Activated CD4-positive, CD25-positive, alpha-beta regulatory T cell treated with anti-CD3 and anti-CD28 coated beads, Interleukin-2, amount 50 U/mL, for 24 hours (primary cell): Measurements from ENCODE around the gene NECTIN1.

Source experiments
- ATAC-seq, 2 donors: fragments of 150-1000 bp; cut with Tn5 transposase; one replicate each; pipeline ENCODE4 v1.10.0; 2021; ENCODE audit warnings: mild to moderate bottlenecking in 1 of 2, moderate library complexity in 1 of 2

The NECTIN1 gene

GRCh38 chr11:119728651-119729580 is at the start of gene NECTIN1:
NECTIN1 (minus strand) TSS chr11:119729200; CDS start chr11:119728553, 647 bp downstream.
- ATAC-seq, result peak; percentile 90 to 91

DNA sequence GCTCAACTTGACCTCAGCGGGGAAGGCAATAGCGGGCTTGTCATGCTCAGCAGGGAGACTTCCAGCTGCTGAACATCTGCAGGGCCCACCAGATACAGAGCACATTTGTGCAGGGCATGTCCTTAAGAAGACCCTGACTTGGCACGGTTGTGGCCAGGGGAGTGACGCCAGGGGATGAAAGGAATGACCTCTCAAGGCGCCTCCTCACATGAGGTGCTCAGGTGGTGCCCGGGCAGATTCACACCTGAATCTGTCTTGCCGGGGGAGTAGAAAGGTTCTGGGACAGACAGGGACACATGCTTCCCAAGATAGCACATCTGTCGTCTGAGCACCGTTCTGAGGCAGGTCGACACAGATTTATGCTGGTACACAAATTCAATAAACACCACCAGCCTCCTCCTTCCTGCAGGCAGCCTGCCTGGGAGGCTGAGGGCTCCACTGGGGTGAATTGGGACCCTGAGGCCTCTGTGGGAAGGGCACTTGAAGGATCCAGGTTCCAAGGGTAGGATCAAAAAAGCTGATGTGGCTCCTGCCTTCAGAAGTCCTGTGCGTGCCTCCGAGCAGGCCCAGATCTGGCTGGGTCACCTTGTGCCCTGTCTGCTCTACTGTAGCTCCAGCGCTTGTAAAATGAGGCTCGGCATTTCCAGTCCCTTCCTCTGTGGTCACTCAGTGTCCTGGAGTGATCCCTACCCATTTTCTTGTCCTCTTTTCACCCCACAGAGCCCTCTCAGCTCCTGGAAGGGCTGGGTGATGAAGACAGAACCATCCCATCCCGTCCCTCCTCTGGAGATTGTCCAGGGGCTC is 49.6 kb upstream of the NECTIN1 start:
- no peak for ATAC-seq

- ATAC-seq, result no peak
Observed at GRCh38 chr11:119777940-119778339, 48.9 kb upstream of the NECTIN1 start.

DNA sequence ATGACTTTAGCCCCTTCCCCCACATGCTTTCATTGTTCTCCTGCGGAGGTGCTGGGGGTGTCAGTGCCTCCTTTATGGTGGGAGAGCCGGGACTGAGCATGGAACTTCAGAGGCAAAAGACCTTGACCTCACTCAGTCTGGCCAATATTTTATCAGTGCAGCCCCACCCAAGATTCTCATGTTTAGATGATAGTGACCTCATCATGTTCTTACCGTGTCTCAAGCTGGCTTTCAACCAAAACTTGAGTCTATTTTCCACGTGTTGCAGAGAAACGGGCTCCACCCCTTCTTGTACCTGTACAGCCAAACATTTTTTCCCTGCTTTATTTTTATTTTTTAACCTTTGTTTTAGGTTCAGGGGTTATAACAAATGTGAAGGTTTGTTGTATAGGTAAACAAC is 47.7 kb upstream of the NECTIN1 start:
- no peak for ATAC-seq

- no peak for ATAC-seq
Observed at GRCh38 chr11:119776031-119776636, 47.1 kb upstream of the NECTIN1 start.

- ATAC-seq, result no peak
Observed at GRCh38 chr11:119774172-119774763, 45.3 kb upstream of the NECTIN1 start.

DNA sequence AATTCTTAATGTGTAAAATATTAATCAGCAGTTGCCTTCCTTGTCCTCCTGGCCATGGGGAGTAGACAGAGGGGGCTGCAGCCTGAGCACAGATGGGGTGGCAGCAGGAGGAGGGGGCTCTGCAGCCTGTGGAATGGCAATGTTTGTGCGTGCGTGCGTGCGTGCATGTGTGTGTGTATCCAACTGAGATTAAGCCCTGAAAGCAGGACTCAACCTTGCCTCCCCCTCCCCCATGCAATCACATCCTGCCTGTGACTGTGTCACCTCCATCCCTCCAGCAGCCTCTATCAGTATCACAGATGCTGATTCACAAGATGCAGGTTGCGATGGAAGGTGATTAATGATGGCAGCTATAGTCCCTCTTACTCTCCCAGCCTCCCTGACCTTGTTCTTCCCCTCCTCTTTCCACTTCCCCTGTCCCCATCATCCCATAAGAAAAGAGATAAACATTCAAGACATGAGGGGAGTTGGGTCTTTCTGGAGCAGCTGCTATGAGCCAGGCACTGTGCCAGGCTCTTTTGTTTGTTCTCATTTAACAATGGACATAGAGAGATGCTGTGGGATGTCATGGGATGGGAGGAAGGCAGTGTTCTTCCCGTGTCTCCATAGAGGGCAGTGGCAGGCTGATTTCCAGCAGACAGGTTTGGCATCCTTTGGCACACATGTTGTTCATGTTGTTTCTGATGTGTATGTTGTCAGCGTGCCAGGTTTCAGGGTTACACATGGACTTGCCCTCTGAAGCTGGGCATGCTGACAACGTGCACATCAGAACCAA is 43.8 kb upstream of the NECTIN1 start:
- ATAC-seq, result no peak

- no peak for ATAC-seq
Observed at GRCh38 chr11:119772076-119772475, 43.1 kb upstream of the NECTIN1 start.

DNA sequence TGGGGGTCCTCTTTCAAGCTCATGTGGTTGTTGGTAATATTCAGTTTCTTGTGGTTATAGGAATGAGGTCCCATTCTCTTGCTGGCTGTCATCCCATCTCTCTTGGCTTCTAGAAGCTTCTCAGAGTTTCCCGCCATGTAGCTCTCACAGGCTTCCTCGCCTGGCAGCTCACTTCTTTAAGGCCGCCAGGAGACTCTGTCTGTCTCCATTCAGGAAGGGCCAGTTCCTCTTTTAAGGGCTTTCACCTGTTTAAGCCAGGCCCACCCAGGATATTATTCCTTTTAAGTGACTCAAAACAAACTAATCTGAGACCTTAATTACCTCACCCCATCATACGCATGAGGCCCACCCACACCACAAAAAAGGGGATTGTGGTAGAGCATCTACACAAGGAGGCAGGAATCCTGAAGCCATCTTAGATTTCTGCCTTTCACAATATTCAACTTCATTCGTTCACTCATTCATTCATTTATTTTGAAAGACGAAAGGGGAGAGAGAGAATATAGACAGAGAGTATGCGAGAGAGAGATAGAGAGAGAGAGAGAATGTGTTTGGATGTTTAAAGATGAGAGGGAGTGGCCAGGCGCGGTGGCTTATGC is 42.3 kb upstream of the NECTIN1 start:
- no peak for ATAC-seq

DNA sequence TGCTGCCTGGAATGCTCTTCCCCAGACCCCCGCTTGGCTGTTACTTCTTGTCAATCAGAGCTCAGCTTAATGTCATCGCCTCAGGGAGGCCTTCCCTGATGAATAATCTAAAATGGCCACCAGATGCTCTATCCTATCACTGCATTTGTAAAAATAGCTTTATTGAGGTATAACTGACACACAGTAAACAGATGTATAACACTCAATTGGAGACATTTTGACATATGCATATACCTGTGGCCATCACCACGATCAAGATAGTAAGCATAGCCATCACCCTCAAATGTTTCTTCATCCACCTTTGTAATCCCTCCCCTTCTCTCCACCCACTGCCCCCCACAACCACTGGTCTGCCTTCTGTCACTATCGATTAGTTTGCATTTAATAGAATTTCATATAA is 36.6 kb upstream of the NECTIN1 start:
- no peak for ATAC-seq

DNA sequence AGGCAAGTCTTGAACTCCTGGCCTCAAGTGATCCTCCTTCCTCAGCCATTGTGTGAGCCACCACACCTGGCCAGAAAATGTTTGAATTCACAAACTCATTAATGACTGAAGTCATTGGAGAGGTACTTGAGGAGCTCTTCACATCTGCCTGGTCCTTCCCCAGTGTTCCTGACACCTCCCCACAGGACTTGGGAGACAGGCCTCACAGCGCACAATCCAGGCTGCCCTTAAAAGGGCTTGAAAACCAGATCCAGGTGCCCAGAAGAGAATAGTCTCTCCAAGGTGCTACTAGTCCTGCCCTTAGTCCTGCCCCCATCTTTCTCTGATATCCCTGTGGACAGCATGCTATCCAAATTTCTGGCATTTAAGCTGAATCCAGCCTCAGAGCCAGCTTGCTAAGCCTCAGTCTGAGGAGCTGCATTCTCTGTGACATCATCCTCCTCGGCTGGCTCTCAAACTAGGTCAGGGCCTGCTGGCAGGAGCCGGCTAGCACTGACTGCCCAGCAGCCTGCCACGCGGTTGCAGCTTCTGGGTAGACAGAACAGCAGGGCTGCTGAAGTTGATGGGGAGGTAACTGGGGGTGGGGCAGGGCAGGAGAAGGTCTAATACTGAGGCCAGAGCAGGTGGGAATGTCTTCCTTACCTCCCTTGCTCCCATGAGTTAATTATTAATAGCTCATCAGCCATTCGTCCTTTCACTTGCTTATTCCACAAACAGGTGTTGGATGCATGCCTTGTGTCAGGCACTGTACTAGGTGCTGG is 35.3 kb upstream of the NECTIN1 start:
- no peak for ATAC-seq

DNA sequence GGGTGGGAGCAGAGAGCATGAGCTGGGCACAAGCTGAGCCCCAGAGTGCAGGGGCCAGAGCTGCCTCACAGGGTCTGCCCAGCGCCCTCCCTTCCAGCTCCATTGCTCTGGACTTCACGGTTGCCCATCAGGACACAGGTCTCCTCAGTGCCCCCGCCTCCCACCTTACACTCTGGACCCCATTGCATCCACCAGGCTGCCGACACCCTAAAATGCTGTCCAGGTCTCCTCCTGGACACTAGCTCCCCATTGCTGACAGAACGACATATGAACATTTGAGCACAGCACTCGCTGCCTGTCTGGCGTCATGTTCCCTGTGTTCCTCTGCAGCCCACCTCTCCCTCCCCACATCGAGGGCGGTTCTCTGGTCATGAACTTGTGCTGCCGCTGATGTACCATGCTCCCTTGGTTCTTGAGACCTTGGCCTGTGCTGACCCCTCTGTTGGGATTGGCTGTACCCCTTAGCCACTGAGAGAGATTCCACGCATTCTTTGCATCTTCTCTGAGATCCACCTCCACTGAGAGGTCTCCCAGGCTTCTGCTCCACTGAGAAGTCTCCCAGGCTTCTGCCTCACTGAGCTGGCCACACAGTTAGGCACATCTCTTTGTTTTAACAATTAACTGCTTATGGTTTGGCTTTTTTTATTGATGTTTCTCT is 34.2 kb upstream of the NECTIN1 start:
- ATAC-seq, result no peak

- ATAC-seq, result no peak
Observed at GRCh38 chr11:119759747-119760412, 30.9 kb upstream of the NECTIN1 start.

DNA sequence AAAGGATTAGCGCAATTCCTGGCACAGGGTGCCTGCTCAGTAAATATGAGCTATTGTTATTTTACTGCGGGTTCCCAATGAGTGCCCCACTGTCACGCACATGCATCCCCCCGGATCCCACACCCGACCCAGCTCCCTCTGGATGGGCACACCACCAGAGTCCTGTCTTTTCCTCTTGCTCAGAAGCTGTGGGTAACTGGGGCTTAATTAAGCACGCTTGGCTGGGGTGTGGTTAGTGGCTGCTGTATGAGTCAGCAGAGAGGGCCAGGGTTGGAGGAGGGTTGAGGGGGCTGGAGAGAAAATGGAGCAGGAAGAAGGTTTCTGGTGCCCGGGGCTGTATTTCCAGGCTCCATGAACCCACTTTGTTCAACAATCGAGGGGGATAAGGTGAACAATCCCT is 30.3 kb upstream of the NECTIN1 start:
- ATAC-seq, result no peak

GRCh38 chr11:119758291-119758690 is 29.3 kb upstream of the NECTIN1 start:
- ATAC-seq, result no peak

DNA sequence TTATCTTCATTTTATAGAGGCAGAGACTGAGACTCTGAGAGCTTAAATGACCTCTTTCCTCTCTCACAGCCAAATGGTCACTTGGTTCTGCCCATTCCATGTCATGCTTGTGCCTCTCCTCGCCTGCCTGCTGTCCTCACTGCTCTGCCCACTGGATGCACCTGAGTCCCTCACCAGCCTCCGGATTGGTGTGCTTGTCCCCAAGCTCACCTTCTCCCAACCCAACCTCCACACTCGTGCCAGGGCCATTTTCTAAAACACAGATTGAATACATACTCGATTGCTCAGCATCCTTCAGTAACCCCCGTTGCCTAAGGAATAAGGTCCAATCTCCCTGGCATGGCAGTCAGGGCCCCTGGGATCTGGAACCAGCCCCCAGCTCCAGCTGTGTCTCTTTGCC is 28.4 kb upstream of the NECTIN1 start:
- no peak for ATAC-seq

- no peak for ATAC-seq
Observed at GRCh38 chr11:119756169-119756865, 27.3 kb upstream of the NECTIN1 start.

- ATAC-seq, result no peak
Observed at GRCh38 chr11:119755356-119756071, 26.5 kb upstream of the NECTIN1 start.
